CD4-positive, alpha-beta memory T cell (primary cell): ENCODE results near the gene UBE2Q1. TPM values are rescaled to one million over a fixed set of nuclear protein-coding genes. Genes with fewer than 3 reads are reported as not detected.

ENCODE experiments used
- CTCF ChIA-PET: fragments of 350-600 bp; sonication (Branson Sonifier 250); formaldehyde crosslinking; loops from one replicate; lab custom pipeline; 2021; ENCODE audit warnings: inconsistent platforms; ENCODE audit not compliant: partially characterized antibody; lab: Charles Lee
- POLR2A ChIA-PET: fragments of 350-600 bp; sonication (Branson Sonifier 250); formaldehyde crosslinking; loops from one replicate; lab custom pipeline; 2021; ENCODE audit not compliant: partially characterized antibody; lab: Charles Lee
- DNase-seq, 5 donors: peaks; one replicate each; pipeline versions ENCODE4 v3.0.0 to v3.0.0-alpha.2; 2020 to 2022; ENCODE audit warnings: mixed read lengths in 1 of 5
- H3K27ac ChIP-seq: one replicate; pipeline ENCODE4 v1.7.0; 2013; ENCODE audit warnings: low read depth, low read length
- H3K27me3 ChIP-seq: 2 replicates; pipeline ENCODE4 v1.7.0; 2013; ENCODE audit warnings: mild to moderate bottlenecking, low read length, moderate library complexity; ENCODE audit not compliant: insufficient read depth
- H3K36me3 ChIP-seq: 2 replicates; pipeline ENCODE4 v1.7.0; 2013; ENCODE audit warnings: mild to moderate bottlenecking, low read length, moderate library complexity; ENCODE audit not compliant: insufficient read depth
- H3K4me1 ChIP-seq: 2 replicates; pipeline ENCODE4 v1.7.0; 2013; ENCODE audit warnings: mild to moderate bottlenecking, low read length, moderate library complexity; ENCODE audit not compliant: insufficient read depth
- H3K4me3 ChIP-seq, 2 donors: one replicate each; pipeline ENCODE4 v1.7.0; 2013; ENCODE audit warnings: low read length in 2 of 2, mild to moderate bottlenecking in 1 of 2
- H3K9me3 ChIP-seq, 2 donors: one replicate each; pipeline ENCODE4 v1.7.0; 2013; ENCODE audit warnings: low read length in 2 of 2, control low read depth in 1 of 2; ENCODE audit not compliant: control insufficient read depth in 1 of 2
- H3K27ac Mint-ChIP-seq, 7 donors: one replicate each; pipeline ENCODE4 v1.8.0; 2020 to 2021; ENCODE audit warnings: mixed read lengths in 7 of 7, mild to moderate bottlenecking in 6 of 7, inconsistent platforms in 3 of 7, moderate library complexity in 3 of 7
- H3K27me3 Mint-ChIP-seq, 2 donors: one replicate each; pipeline ENCODE4 v1.8.0; 2020 to 2021; ENCODE audit warnings: mixed read lengths in 2 of 2
- H3K36me3 Mint-ChIP-seq, 2 donors: one replicate each; pipeline ENCODE4 v1.8.0; 2020 to 2021; ENCODE audit warnings: mixed read lengths in 2 of 2, inconsistent platforms in 1 of 2, mild to moderate bottlenecking in 1 of 2
- H3K4me1 Mint-ChIP-seq, 4 donors: one replicate each; pipeline ENCODE4 v1.8.0; 2020 to 2021; ENCODE audit warnings: mixed read lengths in 4 of 4, mild to moderate bottlenecking in 1 of 4
- H3K4me3 Mint-ChIP-seq, 8 donors: one replicate each; pipeline ENCODE4 v1.8.0; 2020 to 2021; ENCODE audit warnings: mixed read lengths in 8 of 8, mild to moderate bottlenecking in 7 of 8, moderate library complexity in 6 of 8, inconsistent platforms in 3 of 8
- H3K9me3 Mint-ChIP-seq, 8 donors: one replicate each; pipeline ENCODE4 v1.8.0; 2020 to 2021; ENCODE audit warnings: mixed read lengths in 8 of 8, mild to moderate bottlenecking in 5 of 8, inconsistent platforms in 3 of 8, moderate library complexity in 1 of 8
- intact Hi-C: fragments of 100-400 bp; cut with micrococcal nuclease; formaldehyde crosslinking; loops from one replicate; pipeline ENCODE4 v1.15.1; 2023
- polyA plus RNA-seq, 2 donors: library from polyadenylated mRNA; unstranded; fragments of 300-500 nt; fragmentation: Illumina TruSeq; gene quantifications; one replicate each; pipeline ENCODE4 v1.2.3, GENCODE V29; 2021
- total RNA-seq, 2 experiments: library from RNA; stranded (reverse); gene quantifications; one replicate each; pipeline ENCODE4 v1.2.3, GENCODE V29; 2021

The UBE2Q1 gene
- total and polyA plus RNA-seq, 4 experiments from 2014 or later, result 6.4 to 132 (median 65.4) TPM

DNA sequence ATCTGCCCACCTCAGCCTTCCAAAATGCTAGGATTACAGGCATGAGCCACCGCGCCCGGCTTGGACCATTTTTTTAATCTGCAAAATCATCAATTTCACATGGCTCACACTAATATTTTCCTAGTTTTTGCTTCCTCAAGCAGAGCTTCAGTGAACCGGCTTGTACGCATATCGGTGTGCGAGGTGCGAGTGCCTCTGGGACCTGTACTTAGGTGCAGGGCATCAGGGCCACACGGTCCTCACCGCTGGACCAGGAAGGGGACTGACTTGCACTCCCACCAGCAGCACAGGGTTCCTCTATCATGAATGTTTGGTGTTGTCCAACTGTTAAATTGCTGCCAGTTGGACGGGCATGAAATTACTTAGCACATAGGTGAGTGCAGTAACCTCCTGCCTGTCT lies 40.8 kb downstream of the UBE2Q1 start:
- peaks cover 10 to 11% of the 10 kb centered on the region in 2 donors for H3K27me3 Mint-ChIP-seq
- H3K27me3 ChIP-seq, result no peaks in the 10 kb centered on the region
- H3K27ac Mint-ChIP-seq, result no peak overlapping the region
- no peak overlapping the region for H3K27ac ChIP-seq
- peaks cover 0 to 2% (median 0%) of the 10 kb centered on the region in 8 donors for H3K9me3 Mint-ChIP-seq
- no peaks in the 10 kb centered on the region for H3K9me3 ChIP-seq
- no peak overlapping the region for H3K4me3 ChIP-seq
- peaks cover 0 to 2% (median 0%) of the 10 kb centered on the region in 4 donors for H3K4me1 Mint-ChIP-seq
- ChIA-PET POLR2A (no interaction called here), CTCF (interaction anchor here (0.7 to 1.0 kb wide), 3 partner anchors 38 to 1181 kb away, joined by 3 to 5 read pairs (median 4); no protein-coding TSS in a partner anchor)
- DNase-seq, result no peak
- no peaks in the 10 kb centered on the region for H3K4me1 ChIP-seq
- no peaks in the 10 kb centered on the region for H3K36me3 Mint-ChIP-seq
- no peaks in the 10 kb centered on the region for H3K36me3 ChIP-seq
- intact Hi-C loops, result no loop called here
- H3K4me3 Mint-ChIP-seq, result no peak overlapping the region

DNA sequence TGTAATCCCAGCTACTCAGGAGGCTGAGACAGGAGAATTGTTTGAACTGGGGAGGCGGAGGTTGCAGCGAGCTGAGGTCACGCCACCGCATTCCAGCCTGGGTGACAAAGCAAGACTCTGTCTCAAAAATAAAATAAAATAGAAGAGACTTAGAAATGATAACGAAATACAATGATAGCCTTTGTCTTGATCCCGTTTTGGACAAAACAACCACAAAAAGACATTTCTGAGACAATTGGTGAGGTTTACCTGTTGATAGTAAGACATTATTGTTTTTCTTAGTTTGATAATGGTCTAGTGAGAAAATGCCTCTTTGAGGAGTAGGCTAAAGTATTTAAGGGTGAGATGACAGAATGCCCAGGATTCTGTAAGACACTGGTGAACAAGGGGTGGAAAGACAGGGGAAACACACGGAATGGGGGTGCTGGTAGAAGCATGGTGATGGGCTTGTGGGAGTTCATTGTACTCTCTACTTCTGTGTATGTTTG lies 44.4 kb downstream of the UBE2Q1 start:
- POLR2A ChIA-PET, result no interaction called here
- Histone ChIP-seq H3K4me1 (no peaks in the 10 kb centered on the region), H3K27me3 (peaks cover 7% of the 10 kb centered on the region), H3K27ac (no peak overlapping the region), H3K4me3 (no peak overlapping the region), H3K36me3 (no peaks in the 10 kb centered on the region), H3K9me3 (no peaks in the 10 kb centered on the region)
- Mint-ChIP-seq H3K27me3 (peaks cover 11 to 14% of the 10 kb centered on the region in 2 donors), H3K9me3 (no peaks in the 10 kb centered on the region), H3K36me3 (no peaks in the 10 kb centered on the region), H3K4me1 (no peaks in the 10 kb centered on the region), H3K27ac (no peak overlapping the region), H3K4me3 (no peak overlapping the region)
- intact Hi-C loops, result no loop called here
- DNase-seq, result no peak
- CTCF ChIA-PET, result no interaction called here

DNA sequence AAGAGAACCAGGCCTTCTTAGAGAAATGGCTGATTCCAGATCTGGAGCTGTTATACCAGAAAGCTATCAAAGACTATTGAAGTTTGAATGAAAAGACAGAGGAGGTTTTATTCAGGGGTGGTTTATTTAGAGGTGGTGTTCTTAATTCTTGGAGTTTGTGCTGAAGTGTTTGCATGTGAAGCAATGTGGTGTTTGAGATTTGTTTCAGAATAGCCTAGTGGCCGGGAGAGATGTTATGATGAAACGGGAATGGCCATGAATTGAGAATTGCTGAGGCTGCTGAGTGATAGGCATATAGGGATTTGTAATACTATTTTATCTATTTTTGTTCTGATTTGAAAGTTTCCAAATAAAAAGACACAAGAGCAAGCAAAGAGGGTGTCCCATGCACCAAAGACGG lies 45.7 kb downstream of the UBE2Q1 start:
- no peak overlapping the region for H3K27ac ChIP-seq
- H3K27ac Mint-ChIP-seq, result no peak overlapping the region
- CTCF ChIA-PET, result no interaction called here
- peaks cover 18 to 20% of the 10 kb centered on the region in 2 donors for H3K27me3 Mint-ChIP-seq
- H3K4me1 ChIP-seq, result no peaks in the 10 kb centered on the region
- intact Hi-C loops, result no loop called here
- no peaks in the 10 kb centered on the region for H3K36me3 Mint-ChIP-seq
- H3K4me3 Mint-ChIP-seq, result no peak overlapping the region
- H3K4me1 Mint-ChIP-seq, result no peaks in the 10 kb centered on the region
- no peak overlapping the region for H3K4me3 ChIP-seq
- H3K9me3 Mint-ChIP-seq, result no peaks in the 10 kb centered on the region
- DNase-seq, result no peak
- no peaks in the 10 kb centered on the region for H3K36me3 ChIP-seq
- peaks cover 7% of the 10 kb centered on the region for H3K27me3 ChIP-seq
- no peaks in the 10 kb centered on the region for H3K9me3 ChIP-seq
- POLR2A ChIA-PET, result no interaction called here

DNA sequence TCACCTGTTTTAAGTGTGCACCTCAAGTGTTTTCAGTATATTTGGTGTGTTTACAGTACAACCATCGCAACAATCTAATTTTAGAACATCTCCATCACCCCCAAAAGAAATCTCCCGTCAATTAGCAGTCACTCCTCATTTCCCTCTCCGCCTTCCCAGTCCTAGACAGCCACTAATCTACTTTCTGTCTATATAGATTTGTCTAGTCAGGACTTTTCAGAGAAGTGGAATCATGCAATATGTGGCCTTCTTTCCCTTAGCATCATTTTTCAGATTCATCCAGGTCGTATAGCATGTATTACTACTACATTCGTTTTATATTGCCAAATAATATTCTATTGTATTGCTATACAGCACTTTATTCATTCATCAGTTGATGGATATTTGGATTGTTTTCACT lies 54.6 kb downstream of the UBE2Q1 start:
- peaks cover 7% of the 10 kb centered on the region for H3K4me1 ChIP-seq
- POLR2A ChIA-PET, result no interaction called here
- DNase-seq, result no peak
- H3K27me3 ChIP-seq, result peaks cover 20% of the 10 kb centered on the region
- peak overlapping the region in 5 of 8 donors; percentile 32 to 74 (median 63) for H3K4me3 Mint-ChIP-seq
- no peak overlapping the region for H3K27ac ChIP-seq
- peaks cover 0 to 7% (median 2%) of the 10 kb centered on the region in 4 donors for H3K4me1 Mint-ChIP-seq
- H3K36me3 Mint-ChIP-seq, result no peaks in the 10 kb centered on the region
- no peak overlapping the region for H3K4me3 ChIP-seq
- no peaks in the 10 kb centered on the region for H3K36me3 ChIP-seq
- peaks cover 0 to 6% (median under 1%) of the 10 kb centered on the region in 8 donors for H3K9me3 Mint-ChIP-seq
- H3K9me3 ChIP-seq, result no peaks in the 10 kb centered on the region
- peaks cover 43 to 48% of the 10 kb centered on the region in 2 donors for H3K27me3 Mint-ChIP-seq
- CTCF ChIA-PET, result interaction anchor here (1.6 kb wide), 1 partner anchor 36 kb away, joined by 3 read pairs; no protein-coding TSS in a partner anchor
- intact Hi-C loops, result no loop called here
- no peak overlapping the region for H3K27ac Mint-ChIP-seq

DNA sequence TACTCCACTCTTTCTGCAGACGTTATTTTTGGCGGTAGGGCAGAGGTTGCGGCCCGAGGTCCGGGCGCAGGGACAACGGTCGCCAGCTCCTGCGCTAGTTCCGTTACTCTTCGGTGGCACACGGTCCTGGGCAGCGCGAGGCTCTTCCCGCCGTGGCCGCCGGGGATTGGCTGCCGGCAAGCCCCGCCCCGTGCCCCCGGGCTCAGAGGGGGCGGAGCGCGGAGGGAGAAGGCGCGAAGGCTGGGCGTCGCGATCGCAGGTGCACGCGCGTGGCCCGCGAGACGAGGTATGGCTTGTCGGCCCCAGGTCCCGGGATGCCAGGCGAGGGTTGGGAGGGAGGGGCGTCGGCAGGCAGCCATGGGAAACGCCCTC lies 55.7 kb downstream of the UBE2Q1 start:
- ChIA-PET CTCF (interaction anchor here (1.6 kb wide), 1 partner anchor 35 kb away, joined by 3 read pairs; no protein-coding TSS in a partner anchor), POLR2A (no interaction called here)
- Mint-ChIP-seq H3K4me3 (peak overlapping the region in 7 of 8 donors; percentile 35 to 76 (median 59)), H3K36me3 (no peaks in the 10 kb centered on the region), H3K9me3 (peaks cover 0 to 6% (median under 1%) of the 10 kb centered on the region in 8 donors), H3K27ac (no peak overlapping the region), H3K27me3 (peaks cover 40 to 43% of the 10 kb centered on the region in 2 donors), H3K4me1 (peaks cover 0 to 8% (median 2%) of the 10 kb centered on the region in 4 donors)
- Histone ChIP-seq H3K27me3 (peaks cover 20% of the 10 kb centered on the region), H3K9me3 (no peaks in the 10 kb centered on the region), H3K27ac (no peak overlapping the region), H3K4me3 (no peak overlapping the region), H3K36me3 (no peaks in the 10 kb centered on the region), H3K4me1 (peaks cover 7% of the 10 kb centered on the region)
- intact Hi-C loops, result no loop called here
- no peak for DNase-seq

DNA sequence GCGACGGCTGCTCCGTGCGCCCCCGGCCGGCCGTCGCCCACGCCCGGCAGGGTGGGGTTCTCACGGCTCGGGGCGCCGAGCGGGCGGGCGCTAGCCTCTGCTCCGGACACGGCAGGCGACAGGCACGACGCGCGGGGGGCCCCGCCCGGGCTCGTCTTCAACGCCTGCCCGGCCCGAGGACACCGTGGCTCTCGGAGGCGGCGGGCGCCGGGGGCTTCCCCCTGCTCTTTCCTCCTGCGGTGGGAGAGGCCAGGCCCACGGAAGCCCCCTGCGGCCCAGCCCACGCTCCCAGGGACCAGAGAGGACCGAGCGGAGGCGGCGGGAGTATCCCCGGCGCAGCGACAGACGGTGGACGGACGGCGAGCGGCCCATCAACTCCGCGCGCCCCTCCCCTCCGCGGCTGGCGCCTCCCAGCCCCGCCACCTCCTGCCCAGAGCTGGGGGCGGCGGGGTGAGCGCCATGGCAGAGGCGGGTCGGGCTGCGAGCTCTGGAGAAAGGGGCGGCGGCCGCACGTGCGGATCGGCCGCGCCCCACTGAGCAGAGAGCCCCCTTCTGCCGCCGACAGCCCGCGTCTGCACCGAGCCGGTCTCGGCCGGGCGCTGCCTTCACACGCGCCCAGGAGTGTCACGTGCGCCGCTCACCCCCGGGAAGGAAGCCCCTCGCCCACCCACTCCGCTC lies 56.3 kb downstream of the UBE2Q1 start, which contains the start of the genes SHE and TDRD10:
TSS of gene SHE (minus strand) at position 347 of the 678 bp plus-strand sequence. CDS start 386 bp downstream, outside the sequence.
TSS of gene TDRD10 (plus strand) at position 154 of the 678 bp plus-strand sequence. CDS start 4,685 bp downstream, outside the sequence.
- H3K27ac Mint-ChIP-seq, result no peak within 1 kb of the TSS
- H3K27me3 Mint-ChIP-seq, result peaks cover 36 to 38% of the 10 kb centered on the region in 2 donors
- Histone ChIP-seq H3K27ac (no peak within 1 kb of the TSS), H3K27me3 (peaks cover 20% of the 10 kb centered on the region), H3K9me3 (no peaks in the 10 kb centered on the region), H3K4me1 (peaks cover 7% of the 10 kb centered on the region), H3K36me3 (no peaks in the 10 kb centered on the region), H3K4me3 (no peak within 1 kb of the TSS)
- CTCF ChIA-PET, result interaction anchor here (1.6 kb wide), 1 partner anchor 35 kb away, joined by 3 read pairs; no protein-coding TSS in a partner anchor
- H3K9me3 Mint-ChIP-seq, result peaks cover 0 to 6% (median under 1%) of the 10 kb centered on the region in 8 donors
- H3K36me3 Mint-ChIP-seq, result no peaks in the 10 kb centered on the region
- POLR2A ChIA-PET, result no interaction called here
- peak within 1 kb of the TSS; percentile 39 to 77 (median 67) for H3K4me3 Mint-ChIP-seq
- intact Hi-C loops, result no loop called here
- H3K4me1 Mint-ChIP-seq, result peaks cover under 1 to 9% (median 3%) of the 10 kb centered on the region in 4 donors
- peak in 1 of 5 donors; percentile 8 for DNase-seq

DNA sequence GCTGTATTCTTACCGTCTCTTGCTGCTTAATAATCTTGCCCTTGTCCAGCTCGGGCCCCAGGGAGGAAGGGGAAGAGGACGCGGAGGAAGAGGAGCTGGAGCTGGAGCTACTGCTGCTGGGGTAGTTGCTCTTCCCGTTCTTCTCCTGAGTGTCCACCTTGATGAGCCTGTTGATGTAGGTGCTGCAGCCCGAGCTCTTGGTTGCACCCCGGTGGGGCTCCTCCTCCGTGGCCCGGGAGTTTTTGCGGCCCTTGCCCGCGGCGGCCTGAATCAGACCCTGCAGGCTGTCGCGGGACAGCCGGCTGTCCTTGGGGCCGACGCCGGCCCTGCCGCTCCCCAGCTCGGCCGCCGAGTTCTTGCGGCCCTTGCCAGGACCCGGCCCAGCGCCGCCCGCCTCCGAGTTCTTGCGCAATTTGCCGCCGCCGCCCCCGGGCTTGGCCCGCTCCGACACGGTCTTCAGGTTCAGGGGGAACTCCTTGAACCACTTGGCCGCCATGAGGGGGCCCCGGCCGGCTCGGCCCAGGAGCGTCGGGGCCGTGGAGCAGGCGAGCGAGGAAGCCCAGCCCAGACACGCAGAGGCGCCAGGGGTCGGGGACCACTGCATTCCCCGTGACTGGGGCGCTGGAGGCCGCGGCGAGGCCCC lies 56.9 kb downstream of the UBE2Q1 start:
- H3K27me3 Mint-ChIP-seq, result peaks cover 35% of the 10 kb centered on the region in 2 donors
- no peak for DNase-seq

More for the DNA sequence above, 56.9 kb downstream of the UBE2Q1 start:
- Mint-ChIP-seq H3K27ac (no peak overlapping the region), H3K4me3 (peak overlapping the region in 6 of 8 donors; percentile 29 to 77 (median 62)), H3K9me3 (peaks cover 0 to 3% (median 0%) of the 10 kb centered on the region in 8 donors), H3K4me1 (peaks cover 6 to 16% (median 8%) of the 10 kb centered on the region in 4 donors), H3K36me3 (no peaks in the 10 kb centered on the region)
- H3K4me3 ChIP-seq, result no peak overlapping the region
- H3K9me3 ChIP-seq, result no peaks in the 10 kb centered on the region
- H3K4me1 ChIP-seq, result peaks cover 14% of the 10 kb centered on the region
- ChIA-PET POLR2A (no interaction called here), CTCF (no interaction called here)
- H3K36me3 ChIP-seq, result no peaks in the 10 kb centered on the region
- intact Hi-C loops, result no loop called here
- peaks cover 20% of the 10 kb centered on the region for H3K27me3 ChIP-seq
- no peak overlapping the region for H3K27ac ChIP-seq
